HG03060 (cell line): ENCODE data around the gene ARFGAP1.

ENCODE experiments used
- ATAC-seq: cut with Tn5 transposase; IDR thresholded peaks from one replicate; pipeline ENCODE4 v1.9.1; 2021; ENCODE audit warnings: low read depth, moderate number of reproducible peaks; ENCODE audit not compliant: unreplicated experiment

Gene ARFGAP1

GRCh38 chr20:63258781-63259180 is 13.8 kb upstream of the ARFGAP1 start:
- ATAC-seq, result no peak

- ATAC-seq, result no peak
Measured at GRCh38 chr20:63259734-63260460, 12.7 kb upstream of the ARFGAP1 start.

GRCh38 chr20:63260521-63260920 is 12.1 kb upstream of the ARFGAP1 start:
- ATAC-seq, result no peak

GRCh38 chr20:63261060-63261794 is 11.4 kb upstream of the ARFGAP1 start:
- ATAC-seq, result no peak

GRCh38 chr20:63261795-63262528 is 10.7 kb upstream of the ARFGAP1 start:
- no peak for ATAC-seq

- ATAC-seq, result no peak
Measured at GRCh38 chr20:63262836-63263235, 9.8 kb upstream of the ARFGAP1 start.

- ATAC-seq, result no peak
Measured at GRCh38 chr20:63264000-63264399, 8.6 kb upstream of the ARFGAP1 start.

- ATAC-seq, result no peak
Measured at GRCh38 chr20:63264519-63264918, 8.1 kb upstream of the ARFGAP1 start.

GRCh38 chr20:63265891-63266515 is 6.6 kb upstream of the ARFGAP1 start:
- ATAC-seq, result no peak

- ATAC-seq, result no peak
Measured at GRCh38 chr20:63267691-63268090, 4.9 kb upstream of the ARFGAP1 start.

- ATAC-seq, result no peak
Measured at GRCh38 chr20:63268256-63268655, 4.4 kb upstream of the ARFGAP1 start.

GRCh38 chr20:63268671-63269439 is 3.8 kb upstream of the ARFGAP1 start:
- no peak for ATAC-seq

GRCh38 chr20:63269724-63270123 is 2.9 kb upstream of the ARFGAP1 start:
- no peak for ATAC-seq

GRCh38 chr20:63270606-63271325 is 1.8 kb upstream of the ARFGAP1 start:
- ATAC-seq, result no peak

GRCh38 chr20:63273059-63273579 is 506 bp downstream of the ARFGAP1 start:
- ATAC-seq, result no peak

GRCh38 chr20:63273635-63274380 is 1.2 kb downstream of the ARFGAP1 start:
- no peak for ATAC-seq

- ATAC-seq, result no peak
Measured at GRCh38 chr20:63274381-63275228, 2.0 kb downstream of the ARFGAP1 start.

GRCh38 chr20:63275825-63276224 is 3.2 kb downstream of the ARFGAP1 start:
- no peak for ATAC-seq
